HG03432 (cell line): ENCODE measurements around the gene CCDC142.

Experiments used
- ATAC-seq: cut with Tn5 transposase; IDR thresholded peaks from one replicate; pipeline ENCODE4 v1.9.1; 2021; ENCODE audit warnings: mild to moderate bottlenecking, moderate library complexity; ENCODE audit not compliant: unreplicated experiment

Gene CCDC142

GRCh38 chr2:74425523-74425922, 57.3 kb downstream of the CCDC142 start:
- ATAC-seq = no peak

GRCh38 chr2:74424995-74425406, 57.8 kb downstream of the CCDC142 start:
- no peak for ATAC-seq

GRCh38 chr2:74424139-74424992, 58.4 kb downstream of the CCDC142 start:
- ATAC-seq = no peak
